Stimulated activated CD4-positive, alpha-beta T cell treated with anti-CD3 and anti-CD28 coated beads, Interleukin-1b, Interleukin-23, amount 100 ng/mL, for 24 hours (primary cell): Measurements from ENCODE around the gene TNNI3K.

ENCODE experiments used
- DNase-seq, 4 experiments: peaks; one replicate each; pipeline ENCODE4 v3.0.0-alpha.2; 2020; ENCODE audit warnings: low read depth in 4 of 4, low spot score in 1 of 4

The TNNI3K gene

DNA sequence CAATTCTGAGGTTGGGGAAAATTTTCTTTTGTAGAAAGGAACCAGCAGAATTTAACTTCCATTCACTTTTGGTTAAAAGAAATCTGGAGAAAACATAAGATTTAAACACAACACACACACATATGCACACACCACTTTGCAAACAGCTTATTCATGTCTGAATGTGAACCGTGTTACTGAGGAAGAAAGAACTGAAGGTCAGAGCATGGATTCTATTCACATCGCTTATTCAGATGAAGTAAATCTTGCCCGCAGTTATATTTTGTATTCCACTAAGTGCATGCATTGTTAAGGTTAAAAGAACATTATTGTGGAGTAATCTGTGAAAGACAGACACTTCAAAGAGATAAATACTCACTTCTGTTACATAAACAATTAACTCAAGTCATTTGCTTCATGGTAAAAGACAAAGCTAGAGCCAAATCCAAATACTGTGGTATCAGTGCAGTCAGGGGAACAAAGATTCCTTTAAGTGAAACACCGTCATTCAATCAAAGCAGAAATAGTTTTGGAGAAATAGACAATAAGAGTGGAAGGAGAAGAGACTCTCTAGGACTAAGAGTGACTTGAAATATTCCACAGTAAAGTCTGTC lies 195.3 kb downstream of the TNNI3K start:
- DNase-seq, result no peak

DNA sequence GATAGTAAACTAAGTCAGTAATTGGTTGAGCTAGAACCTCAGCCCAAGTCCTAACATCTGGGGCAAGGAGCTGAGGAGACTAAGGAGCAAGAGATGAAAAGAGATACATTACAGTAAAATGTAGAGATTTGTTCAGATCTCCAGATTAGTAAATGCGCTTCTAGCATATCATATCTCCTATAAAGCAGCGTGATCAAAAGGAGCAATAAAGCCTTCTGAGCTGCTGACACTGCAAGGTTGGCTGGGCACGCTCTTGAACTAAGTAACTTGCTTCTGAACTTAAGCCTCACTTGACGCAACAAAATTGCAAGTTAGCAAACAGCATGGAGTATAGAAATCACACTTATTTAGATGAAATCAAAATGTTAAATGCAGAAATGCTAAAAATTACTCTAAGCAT lies 196.3 kb downstream of the TNNI3K start:
- no peak for DNase-seq

DNA sequence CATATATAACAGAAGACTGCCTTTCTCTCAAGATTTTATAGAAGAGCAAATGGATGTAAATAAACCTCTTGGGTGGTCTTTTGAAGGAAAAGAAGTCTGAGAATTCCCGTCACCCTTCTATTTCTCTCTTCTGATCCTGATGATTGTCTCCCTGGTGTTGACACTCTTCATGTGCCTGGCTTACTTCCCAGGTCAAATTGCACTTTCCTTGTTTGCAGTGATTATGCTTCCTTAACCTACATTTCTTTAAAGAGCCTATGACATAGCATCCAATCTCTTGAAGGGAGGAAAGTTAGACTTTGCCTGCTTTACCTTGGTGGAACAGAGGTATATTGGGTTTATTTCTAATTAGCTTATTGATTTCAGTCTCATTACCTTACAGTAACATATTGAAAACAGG lies 197.1 kb downstream of the TNNI3K start:
- no peak for DNase-seq

DNA sequence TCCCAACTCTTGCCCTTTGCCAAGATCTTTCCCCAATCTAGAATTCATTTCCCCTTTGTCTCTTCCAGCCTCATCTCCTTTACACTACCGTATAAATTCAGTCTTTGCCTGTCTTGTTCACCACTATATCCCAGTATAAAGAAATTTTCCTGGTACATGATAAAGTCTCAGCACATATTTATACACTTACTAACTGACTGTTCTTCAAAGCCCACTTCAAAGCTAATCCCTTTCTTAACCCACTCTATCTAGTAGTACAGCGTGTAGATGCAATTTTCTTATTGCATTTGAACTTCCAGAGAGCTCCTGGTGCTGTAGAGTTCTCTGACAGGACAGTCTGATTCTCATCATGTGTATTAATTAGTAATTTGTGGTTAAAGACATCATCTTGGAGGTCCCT lies 199.1 kb downstream of the TNNI3K start:
- DNase-seq, result no peak

DNA sequence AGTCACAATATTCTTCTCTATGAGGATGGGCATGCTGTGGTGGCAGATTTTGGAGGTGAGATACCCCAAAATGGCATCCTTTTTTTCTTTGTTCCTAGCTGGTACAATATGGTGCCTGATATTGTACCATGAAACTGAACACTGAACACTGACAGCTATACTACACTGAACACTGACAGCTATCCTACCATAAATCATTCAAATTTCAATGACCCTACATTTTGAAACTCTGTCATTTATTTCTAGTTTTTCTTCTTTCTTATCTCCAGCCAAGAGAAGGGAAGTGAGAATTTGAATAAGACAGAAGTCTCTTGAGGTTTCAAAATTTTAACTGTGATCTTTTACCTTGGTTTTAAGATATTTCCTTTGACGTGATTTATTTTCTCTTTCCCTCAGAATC lies 200.9 kb downstream of the TNNI3K start:
- DNase-seq, result no peak

DNA sequence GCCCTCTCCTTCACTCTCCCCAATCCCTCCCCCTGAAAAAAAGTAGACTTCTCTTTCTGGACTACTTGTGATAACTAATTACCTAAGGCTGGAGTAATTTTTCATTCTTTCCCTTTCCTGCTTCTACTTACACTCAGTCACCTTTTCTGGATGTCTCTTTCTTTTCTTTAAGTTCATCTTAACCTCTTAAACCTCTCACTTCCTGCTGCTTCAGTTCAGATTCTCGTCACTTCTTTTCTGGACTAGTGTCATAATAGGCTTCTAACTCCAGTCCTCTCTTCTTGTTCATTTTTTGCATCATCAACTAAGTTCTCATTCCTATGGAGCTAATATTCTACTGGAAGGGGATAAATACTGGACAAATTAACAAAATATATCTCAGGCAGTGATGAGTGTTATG lies 201.8 kb downstream of the TNNI3K start:
- DNase-seq, result no peak

DNA sequence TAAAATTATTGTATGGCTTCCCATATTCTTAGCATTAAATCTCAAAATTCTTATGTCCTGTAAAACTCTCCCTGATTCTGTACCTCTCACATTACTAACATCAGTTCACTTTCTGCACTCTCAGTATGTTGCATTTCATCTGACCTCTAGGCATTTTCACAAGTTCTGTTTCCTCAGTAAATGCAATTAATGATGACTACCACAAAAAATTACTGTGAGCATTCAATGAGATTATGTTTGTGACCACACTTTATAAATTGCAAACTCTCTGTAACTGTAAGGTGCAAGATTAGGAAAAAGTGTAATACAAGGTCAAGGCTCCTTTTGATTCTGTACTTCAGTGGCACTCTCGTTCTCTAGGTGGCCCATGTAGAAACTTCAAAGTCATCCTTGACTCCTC lies 216.8 kb downstream of the TNNI3K start:
- DNase-seq, result no peak

DNA sequence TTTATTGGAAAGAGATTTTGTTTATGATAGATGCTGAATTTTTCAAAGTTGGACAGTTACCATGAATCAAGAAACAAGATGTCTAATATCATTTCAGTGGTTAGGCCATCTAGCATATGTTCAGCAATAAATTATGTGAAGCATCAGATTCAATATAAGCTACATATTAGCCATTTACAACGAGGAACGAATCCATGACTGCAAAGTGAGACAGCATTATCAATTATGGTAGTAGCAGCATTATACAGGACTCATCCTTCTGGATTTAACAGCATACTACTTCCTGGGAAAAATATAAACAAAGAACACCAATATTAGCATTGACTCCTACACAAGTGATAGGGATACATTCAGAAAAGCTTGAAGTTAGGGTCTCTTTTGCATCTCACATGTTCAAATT lies 218.1 kb downstream of the TNNI3K start:
- DNase-seq, result no peak

DNA sequence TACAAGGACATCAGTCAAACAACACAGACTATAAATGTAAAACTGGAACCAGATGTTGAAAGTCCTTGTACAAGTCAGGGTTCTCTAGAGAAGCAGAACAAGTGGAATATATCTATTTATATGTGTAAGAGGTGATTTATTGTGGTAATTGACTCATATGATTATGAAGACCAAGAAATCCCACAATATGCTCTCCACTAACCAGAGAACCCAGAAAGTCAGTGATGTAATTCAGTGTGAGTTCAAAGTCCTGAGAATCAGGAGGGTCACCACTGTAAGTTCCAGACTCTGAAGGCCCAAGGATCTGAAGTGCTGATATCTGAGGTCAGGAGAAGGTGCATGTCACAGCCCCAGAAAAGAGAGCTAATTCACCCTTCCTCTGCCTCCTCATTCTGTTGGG lies 220.2 kb downstream of the TNNI3K start:
- no peak for DNase-seq

DNA sequence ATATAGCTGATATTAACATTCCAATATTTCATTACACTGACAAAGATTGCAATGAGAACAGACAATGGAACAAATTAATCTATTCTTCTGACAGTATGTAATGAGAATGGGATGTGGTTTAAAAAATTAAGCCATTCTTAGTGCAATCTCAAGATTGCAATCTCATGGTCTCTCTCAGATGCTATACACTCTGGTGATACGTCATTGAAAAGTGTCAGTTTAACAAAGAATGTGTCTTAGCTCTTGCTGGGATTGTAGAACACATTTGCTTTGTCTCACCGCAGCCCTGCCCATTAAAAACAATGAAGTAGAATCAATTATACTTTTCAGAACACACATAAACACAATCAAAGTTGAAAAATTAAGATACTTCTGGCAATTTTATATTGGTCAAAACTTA lies 222.1 kb downstream of the TNNI3K start:
- no peak for DNase-seq

DNA sequence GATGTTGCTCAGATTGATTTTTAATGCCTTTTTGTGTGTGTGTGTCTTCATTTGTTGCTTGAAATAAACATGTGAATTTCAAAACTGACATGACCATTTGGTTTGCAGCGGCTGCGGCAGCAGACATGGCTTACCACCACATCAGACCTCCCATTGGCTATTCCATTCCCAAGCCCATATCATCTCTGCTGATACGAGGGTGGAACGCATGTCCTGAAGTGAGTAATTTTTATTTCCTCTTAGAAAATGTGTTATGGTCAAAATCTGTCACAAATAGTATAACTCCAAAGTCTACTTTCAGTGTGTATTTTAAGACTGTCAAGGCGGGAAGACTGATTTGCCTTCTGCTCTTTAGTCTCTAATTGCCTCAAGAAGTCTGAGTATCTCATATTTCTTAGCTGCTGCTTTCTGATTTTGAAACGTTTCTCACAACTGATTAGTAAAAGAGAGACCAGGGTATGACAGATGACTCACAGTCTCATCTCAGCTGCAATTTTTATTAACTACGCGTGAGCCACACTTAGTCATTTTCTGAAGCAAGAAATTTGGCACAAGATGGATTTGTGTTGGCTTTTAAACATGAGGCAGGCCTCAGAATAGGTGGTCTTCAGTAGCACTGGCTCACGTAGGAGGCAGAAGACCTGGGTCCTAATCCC lies 228.3 kb downstream of the TNNI3K start:
- DNase-seq, result no peak

DNA sequence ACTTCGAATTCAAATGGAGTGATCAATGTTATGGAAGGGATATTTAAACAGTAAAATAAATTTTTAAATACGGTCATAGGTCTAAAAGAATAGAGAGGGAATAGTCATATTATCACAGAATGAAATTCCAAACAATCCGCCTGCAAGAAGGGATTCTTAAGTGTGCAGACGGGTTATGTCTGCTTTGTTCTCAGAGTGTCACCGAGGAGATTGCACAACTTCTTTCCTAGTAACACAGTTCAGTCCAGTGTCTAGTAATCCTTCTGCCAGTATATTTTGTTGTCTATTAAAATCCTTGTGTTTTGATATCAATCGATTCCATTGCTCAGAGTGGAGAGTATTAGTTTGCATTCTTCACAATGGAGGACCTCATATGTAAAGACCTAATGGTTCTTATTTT lies 228.8 kb downstream of the TNNI3K start:
- DNase-seq, result no peak

DNA sequence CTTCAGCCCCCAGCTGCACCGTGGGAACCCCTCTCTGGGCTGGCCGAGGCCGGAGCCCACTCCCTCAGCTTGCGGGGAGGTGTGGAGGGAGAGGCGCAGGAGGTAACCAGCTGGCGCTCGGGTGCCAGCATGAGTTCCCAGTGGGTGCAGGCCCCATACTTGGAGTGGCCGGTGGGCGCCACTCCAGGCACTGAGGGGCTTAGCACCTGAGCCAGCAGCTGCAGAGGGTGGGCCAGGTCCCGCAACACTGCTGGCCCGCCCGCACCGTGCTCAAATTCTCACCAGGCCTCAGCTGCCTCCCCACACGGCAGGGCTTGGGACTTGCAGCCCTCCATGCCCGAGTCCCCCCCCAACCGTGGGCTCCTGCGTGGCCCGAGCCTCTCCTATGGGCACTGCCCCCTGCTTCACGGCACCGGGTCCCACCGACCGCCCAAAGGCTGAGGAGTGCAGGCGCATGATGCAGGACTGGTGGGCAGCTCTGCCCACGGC lies 230.1 kb downstream of the TNNI3K start:
- no peak for DNase-seq

DNA sequence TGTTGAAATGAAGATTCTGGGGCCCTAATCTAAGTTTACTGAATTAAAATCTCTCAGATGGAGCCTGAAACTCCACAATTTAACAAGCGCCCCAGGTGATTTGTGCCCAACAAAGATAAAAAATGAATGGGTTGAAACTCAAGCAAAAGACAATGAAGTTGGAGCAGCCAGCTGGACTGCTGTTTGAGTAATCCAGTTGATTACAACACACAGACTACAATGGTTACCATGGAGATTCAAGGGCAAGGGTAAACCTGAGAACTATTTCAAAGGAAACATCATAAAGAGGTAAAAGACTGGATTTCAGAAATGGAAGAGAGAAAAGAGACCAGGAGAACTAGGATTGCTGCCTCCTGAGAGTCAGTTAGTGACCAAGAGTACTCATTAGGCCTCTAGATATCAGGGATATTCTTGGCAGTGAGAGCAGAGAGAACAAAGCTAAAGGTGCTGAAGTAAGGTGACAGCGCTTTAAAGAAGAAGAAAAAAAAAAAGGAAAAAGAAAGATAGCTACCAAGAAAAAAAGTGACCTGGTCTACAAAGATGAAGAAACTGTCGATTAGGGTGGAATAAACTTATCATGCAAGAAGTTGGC lies 232.7 kb downstream of the TNNI3K start:
- no peak for DNase-seq

DNA sequence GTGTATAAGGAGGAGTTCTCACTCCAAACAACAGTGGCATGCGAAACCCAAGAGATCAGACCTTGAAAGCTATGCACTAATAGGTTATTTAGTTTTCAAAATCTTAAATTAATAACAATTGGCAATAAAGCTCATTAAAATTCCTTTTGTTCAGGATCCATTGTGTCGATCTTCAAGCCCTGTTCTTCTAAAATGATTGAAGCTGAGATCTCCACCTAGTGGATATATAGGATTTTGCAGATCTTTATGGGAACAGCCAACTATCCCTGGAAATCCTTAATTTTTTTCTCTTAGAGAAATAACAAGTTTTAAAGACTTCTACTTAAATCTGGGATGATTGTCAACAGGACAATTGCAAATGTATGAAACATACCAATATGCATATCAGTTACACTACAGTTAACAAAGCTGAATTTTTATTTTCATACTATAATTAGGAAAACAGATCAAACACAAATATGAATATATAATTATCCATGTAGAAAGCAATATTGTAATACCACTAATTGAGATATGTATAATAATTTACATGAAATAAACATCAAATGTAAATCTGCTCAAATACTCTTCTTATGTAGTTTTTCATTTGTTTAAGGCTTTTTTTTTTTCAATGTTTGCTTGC lies 233.9 kb downstream of the TNNI3K start:
- no peak for DNase-seq

DNA sequence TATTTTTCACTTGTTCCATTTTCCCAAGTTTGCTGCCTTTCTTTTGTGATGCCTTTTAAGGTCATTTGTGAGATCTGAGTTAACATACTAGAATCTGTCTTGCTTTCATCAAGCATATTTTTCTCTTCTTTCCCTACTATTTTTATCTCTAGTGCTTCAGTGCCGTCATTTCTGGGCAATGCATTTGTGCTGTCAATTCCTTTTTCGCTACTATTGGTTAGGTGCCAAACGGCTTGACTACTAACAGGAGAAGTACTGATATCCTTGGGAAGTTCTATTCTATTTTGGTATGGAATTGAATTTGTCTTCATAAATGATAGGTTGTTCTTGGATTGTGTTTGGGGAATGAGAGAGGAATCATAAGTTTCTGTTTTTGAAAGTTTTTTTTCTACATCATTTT lies 235.1 kb downstream of the TNNI3K start:
- no peak for DNase-seq

DNA sequence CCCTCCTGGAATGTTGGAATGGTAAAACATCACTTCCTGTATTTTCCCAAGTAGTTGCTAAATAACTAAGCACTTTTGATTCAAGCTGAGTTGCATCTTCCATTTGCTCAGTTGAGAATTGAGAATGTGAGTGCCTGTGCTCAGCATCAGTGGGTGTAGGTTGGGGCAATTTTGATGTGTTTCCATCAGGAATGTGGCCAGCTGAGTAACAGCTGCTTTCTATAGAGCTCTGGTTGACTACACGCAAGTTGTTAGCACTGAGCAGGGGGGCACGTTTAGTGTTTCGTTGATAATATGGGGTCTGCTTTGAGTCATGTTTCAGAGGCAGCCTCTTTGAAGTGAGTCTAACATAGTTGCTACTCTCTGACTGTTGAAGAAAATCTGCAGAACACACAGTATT lies 235.7 kb downstream of the TNNI3K start:
- DNase-seq, result no peak

DNA sequence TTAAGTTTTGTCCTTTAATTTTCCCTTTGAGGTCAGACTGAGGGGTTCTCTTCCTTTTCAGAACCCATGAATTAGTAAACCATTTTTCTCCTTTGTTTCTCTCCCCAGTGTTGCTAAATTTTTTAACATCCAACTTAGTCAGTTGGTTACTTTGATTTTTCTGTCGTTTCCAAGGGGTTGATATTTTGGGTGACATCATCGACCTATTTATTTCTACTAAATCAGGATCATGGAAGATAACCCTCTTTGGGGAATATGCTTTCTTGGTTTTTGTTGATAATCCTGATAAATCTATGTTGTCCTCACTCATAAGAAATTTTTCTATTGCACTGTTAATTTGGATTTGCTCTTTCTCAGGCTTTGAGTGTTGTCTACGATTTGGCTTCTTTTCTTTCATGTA lies 236.3 kb downstream of the TNNI3K start:
- DNase-seq, result no peak

DNA sequence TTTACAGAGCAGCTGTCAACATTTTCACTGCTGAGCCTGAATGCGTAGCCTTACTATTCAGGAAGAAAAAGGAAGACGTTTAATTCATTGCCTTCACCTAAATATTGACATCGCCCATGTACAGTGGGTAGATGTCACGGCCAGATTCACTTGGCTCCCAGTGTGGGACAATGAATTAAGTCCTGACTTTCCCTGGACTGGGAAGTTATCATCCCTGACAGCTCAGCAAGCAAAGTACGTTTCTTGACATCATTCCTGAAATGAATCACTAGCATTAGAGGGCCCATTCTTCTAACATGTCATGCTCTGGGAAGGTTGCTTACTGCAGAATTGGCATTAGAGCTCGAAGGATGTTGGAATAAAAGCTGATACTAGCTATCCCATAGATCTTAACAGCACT lies 239.4 kb downstream of the TNNI3K start:
- DNase-seq, result no peak

DNA sequence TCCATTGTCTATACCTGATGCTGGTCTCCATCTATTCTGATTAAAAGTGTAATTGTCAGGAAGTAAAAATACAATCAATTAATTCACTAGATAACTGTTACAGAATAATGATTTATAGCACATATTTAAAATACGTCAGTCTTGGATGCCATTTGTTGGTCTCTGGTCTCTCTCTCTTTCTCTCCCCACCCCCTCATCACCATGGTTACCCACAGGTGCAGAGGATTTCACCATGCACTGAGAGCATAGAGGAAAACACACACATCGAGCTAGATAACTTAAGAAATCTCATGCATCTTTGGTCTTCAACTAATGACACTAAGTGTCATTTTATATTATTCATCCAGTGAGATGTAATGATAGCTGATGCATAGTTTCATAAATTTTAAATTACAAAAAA lies 243.8 kb downstream of the TNNI3K start:
- DNase-seq, result no peak

DNA sequence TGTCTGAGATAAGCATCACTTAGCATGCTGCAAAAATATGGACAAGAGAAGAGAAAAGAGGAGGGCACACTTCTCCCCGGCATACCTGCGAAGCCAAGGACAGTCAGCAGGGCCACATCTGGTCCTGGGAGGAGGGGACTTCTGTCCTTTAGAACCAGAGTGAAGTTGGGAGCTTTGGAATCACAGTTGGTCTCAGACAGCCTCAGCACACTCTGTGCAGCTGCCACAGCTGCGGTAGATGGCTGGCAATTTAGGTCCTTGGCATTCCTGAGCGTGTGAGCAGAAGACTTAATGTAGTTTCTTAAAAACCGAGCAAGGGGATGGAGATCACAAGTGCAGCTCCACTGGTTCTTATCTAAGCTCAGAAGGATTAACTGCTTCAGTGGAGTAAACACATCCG lies 244.9 kb downstream of the TNNI3K start:
- no peak for DNase-seq

DNA sequence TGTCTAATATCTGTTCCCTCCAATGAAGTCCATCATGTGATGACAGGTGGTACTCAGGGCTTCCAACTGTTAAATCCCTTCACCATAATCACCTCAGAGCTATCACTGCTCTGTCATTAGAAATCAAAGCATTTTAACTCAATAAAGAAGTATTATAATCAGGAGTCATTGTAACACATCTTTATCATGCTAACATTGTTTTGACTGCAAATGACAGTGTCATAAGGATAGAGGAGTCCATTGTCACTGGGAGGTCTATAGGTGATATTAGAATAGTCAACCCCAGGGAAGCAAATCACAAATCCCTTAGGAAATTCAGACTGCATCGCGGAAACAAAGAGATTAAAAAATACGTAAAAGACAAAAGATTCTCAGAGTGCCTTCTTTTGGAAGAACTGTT lies 246.4 kb downstream of the TNNI3K start:
- no peak for DNase-seq
